Brain microvascular endothelial cell (primary cell): Measurements from ENCODE around the gene FOXA2.

Experiments
- DNase-seq: peaks from one replicate; pipeline ENCODE4 v3.0.0-alpha.2; 2020
- H3K27ac ChIP-seq: fragments of 250-450 bp; sonication (Bioruptor Pico); 2 replicates; pipeline ENCODE4 v1.5.1; 2020; ENCODE audit warnings: mild to moderate bottlenecking, moderate library complexity
- H3K27me3 ChIP-seq: fragments of 250-450 bp; sonication (Bioruptor Pico); replicated peaks from 2 replicates; pipeline ENCODE4 v1.5.1; 2020; ENCODE audit warnings: mild to moderate bottlenecking
- H3K36me3 ChIP-seq: fragments of 250-450 bp; sonication (Bioruptor Pico); replicated peaks from 2 replicates; pipeline ENCODE4 v1.5.1; 2020; ENCODE audit warnings: mild to moderate bottlenecking
- H3K4me3 ChIP-seq: 2 replicates; pipeline ENCODE4 v1.5.1; 2011; ENCODE audit warnings: low read depth, mild to moderate bottlenecking, control low read depth, low read length, moderate library complexity
- CTCF ChIP-seq: IDR thresholded peaks from 2 replicates; pipeline ENCODE4 v1.5.1; 2011; ENCODE audit warnings: low read depth, mild to moderate bottlenecking, moderate library complexity, low read length, control low read depth, inconsistent platforms; ENCODE audit errors: missing control alignments
- in situ Hi-C: cut with HindIII; loops from 2 replicates; pipeline ENCODE4 v1.10.0; 2017; ENCODE audit warnings: low sequenced_read_pairs, low pct_ligation_motif_present

The FOXA2 gene

DNA sequence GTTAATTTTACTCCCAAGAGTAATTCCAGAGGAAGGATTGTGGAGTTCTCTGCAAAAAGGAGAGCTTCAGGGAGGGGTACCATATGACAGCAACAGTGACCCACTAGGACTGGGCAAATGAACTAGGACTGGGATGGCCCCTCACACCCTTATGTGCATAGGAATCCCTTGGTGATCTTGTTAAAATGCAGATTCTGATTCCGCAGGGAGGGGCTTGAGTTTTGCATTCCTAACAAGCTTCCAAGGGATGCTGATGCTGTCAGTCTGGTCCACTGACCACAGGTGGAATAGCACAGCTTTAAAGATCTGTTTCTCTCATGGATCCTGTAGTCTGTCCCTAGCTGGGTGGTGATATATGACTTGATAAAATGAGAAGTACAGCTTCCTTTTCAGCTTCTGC lies 6.3 kb upstream of the FOXA2 start:
- in situ Hi-C loops = loop anchor here (25.0 kb wide), 1 partner anchor 97 kb away; no protein-coding TSS in a partner anchor
- H3K27me3 ChIP-seq = peaks cover 19% of the 10 kb centered on the region
- H3K4me3 ChIP-seq = no peak overlapping the region
- no peak for TF ChIP-seq CTCF
- no peaks in the 10 kb centered on the region for H3K36me3 ChIP-seq
- no peak for DNase-seq
- no peak overlapping the region for H3K27ac ChIP-seq

- Histone ChIP-seq H3K27ac (no peak overlapping the region), H3K4me3 (no peak overlapping the region), H3K36me3 (no peaks in the 10 kb centered on the region), H3K27me3 (peaks cover 52% of the 10 kb centered on the region)
- DNase-seq = no peak
- in situ Hi-C loops = loop anchor here (25.0 kb wide), 1 partner anchor 101 kb away; no protein-coding TSS in a partner anchor
- peak; percentile 48 for TF ChIP-seq CTCF
Measured at GRCh38 chr20:22586645-22587310, 2.4 kb upstream of the FOXA2 start.

DNA sequence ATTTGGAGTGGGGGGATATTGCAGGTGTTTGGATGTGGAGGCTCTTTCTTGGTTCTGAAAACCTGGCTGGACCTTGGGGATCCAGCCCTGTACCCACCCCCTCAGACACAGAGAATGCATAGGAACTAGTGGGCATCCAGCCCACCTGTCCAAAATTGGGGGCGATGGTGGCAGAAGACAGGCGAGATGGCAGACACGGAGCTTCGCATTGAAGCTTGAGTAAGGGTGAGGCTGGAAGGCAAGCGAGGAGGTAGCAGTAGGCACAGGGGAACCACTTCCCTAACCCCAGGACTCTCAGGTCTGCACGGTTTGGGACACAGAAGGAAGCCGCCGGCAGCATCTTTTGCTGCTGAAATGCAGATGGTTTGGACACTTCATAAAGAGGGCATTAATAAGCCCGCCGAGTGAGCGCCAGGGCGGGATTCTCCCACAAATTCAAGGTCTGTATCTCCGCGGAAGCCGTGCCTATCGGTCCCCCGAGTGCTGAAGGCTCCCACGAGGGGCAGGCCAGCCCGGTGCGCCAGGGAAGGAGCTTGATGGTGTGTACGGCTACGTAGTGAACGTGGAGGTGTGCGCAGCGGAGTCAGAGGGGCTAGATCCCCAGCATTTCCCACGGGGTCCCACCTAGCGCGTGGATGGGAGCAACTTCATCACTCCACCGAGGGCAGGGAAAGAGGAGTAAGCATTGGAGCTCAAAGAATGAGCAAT lies 1.6 kb upstream of the FOXA2 start:
- TF ChIP-seq CTCF = no peak
- no peaks in the 10 kb centered on the region for H3K36me3 ChIP-seq
- DNase-seq = no peak
- in situ Hi-C loops = loop anchor here (25.0 kb wide), 1 partner anchor 101 kb away; no protein-coding TSS in a partner anchor
- no peak overlapping the region for H3K4me3 ChIP-seq
- H3K27me3 ChIP-seq = peaks cover 61% of the 10 kb centered on the region
- H3K27ac ChIP-seq = no peak overlapping the region

DNA sequence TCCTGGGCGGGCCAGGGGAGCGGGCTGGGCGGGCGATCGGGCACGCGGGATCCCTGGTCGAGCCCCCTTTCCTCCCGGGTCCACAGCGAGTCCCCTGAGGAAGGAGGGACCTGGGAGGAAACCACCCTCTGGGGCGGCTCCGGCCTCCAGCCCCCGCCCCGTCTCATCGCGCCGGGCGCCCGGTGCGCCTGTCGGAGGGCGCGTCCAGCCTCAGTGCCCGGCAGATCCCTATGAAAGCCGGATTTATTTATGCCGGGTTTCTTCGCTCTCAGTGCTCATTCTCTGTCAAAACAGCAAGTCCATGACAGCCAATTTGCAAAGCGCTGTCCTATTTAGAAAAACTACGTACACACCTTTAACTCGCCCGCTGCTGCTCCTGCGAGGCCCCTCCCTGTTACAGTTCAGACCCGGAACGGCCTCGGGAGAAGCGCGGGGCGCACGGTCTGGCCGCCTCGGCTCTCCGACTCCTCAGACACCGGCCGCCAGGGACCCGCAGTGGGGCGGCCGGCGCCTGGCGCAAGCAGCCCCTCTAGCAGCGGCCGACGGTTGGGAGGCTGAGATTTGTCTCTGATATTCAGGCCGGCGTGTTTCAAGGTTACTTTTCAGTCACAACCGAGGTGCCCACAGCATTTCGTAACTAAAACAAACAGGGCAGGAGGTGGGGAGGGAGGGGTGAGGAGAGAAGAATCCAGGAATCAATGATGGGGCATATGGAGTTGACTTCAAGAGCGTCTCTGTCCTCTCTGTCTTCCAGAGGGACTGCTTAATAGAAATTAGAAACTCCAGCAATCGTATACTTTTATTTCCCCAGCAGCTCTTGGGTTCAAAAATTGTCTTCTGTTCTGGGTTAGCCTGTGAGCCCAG lies 782 bp upstream of the FOXA2 start:
- H3K27me3 ChIP-seq = peaks cover 69% of the 10 kb centered on the region
- in situ Hi-C loops = loop anchor here (25.0 kb wide), 1 partner anchor 102 kb away; no protein-coding TSS in a partner anchor
- H3K4me3 ChIP-seq = no peak overlapping the region
- H3K27ac ChIP-seq = no peak overlapping the region
- TF ChIP-seq CTCF = no peak
- no peaks in the 10 kb centered on the region for H3K36me3 ChIP-seq
- no peak for DNase-seq

GRCh38 chr20:22583773-22584521 lies 425 bp downstream of the FOXA2 start:
- TF ChIP-seq CTCF = no peak
- H3K4me3 ChIP-seq = no peak overlapping the region
- no peaks in the 10 kb centered on the region for H3K36me3 ChIP-seq
- peaks cover 79% of the 10 kb centered on the region for H3K27me3 ChIP-seq
- no peak for DNase-seq
- in situ Hi-C loops = loop anchor here (25.0 kb wide), 1 partner anchor 103 kb away; no protein-coding TSS in a partner anchor
- no peak overlapping the region for H3K27ac ChIP-seq
